Measurements from ENCODE around the gene TRIM50.
"Not testable (repeated sequence)": the region's sequence is repeated elsewhere in the genome, so short reads cannot be mapped to it uniquely, and the experiment has no call there.

TRIM50 gene

GRCh38 chr7:73308074-73308664 is 19.7 kb downstream of the TRIM50 start:
- Mint-ChIP-seq H3K4me1 (peaks cover 11% of the 10 kb centered on the region), H3K27me3 (ENCODE audit: low read depth) (no peaks in the 10 kb centered on the region), H3K36me3 (ENCODE audit: low read depth) (peaks cover 17% of the 10 kb centered on the region), H3K9me3 (no peaks in the 10 kb centered on the region), H3K27ac (peak overlapping the region in 2 of 3 experiments; percentile 81 to 83), H3K4me3 (peak overlapping the region; percentile 92 to 97 (median 93))
- no peak for TF ChIP-seq CTCF (IDR thresholded peaks at IDR 0.05; ENCODE audit: unreplicated experiment in 3 of 3)

- H3K4me3 Mint-ChIP-seq: peak overlapping the region; percentile 92 to 97 (median 93)
- H3K9me3 Mint-ChIP-seq: no peaks in the 10 kb centered on the region
- peaks cover 11% of the 10 kb centered on the region for H3K4me1 Mint-ChIP-seq
- no peak for TF ChIP-seq CTCF (IDR thresholded peaks at IDR 0.05; ENCODE audit: unreplicated experiment in 3 of 3)
- peaks cover 17% of the 10 kb centered on the region for H3K36me3 Mint-ChIP-seq (ENCODE audit: low read depth)
- no peak overlapping the region for H3K27ac Mint-ChIP-seq
- H3K27me3 Mint-ChIP-seq (ENCODE audit: low read depth): no peaks in the 10 kb centered on the region
Observed at GRCh38 chr7:73307436-73307835, 20.4 kb downstream of the TRIM50 start.

GRCh38 chr7:73304612-73305387 is 23.1 kb downstream of the TRIM50 start:
- Mint-ChIP-seq H3K4me1 (peaks cover 11% of the 10 kb centered on the region), H3K36me3 (ENCODE audit: low read depth) (peaks cover 17% of the 10 kb centered on the region)
- H3K4me3 Mint-ChIP-seq; H3K27ac Mint-ChIP-seq; H3K9me3 Mint-ChIP-seq; H3K27me3 Mint-ChIP-seq (ENCODE audit: low read depth): not testable (repeated sequence)

GRCh38 chr7:73304071-73304470 is 23.8 kb downstream of the TRIM50 start:
- Mint-ChIP-seq H3K27ac (no peak overlapping the region), H3K36me3 (ENCODE audit: low read depth) (peaks cover 17% of the 10 kb centered on the region), H3K27me3 (ENCODE audit: low read depth) (no peaks in the 10 kb centered on the region), H3K4me1 (peaks cover 14% of the 10 kb centered on the region), H3K4me3 (no peak overlapping the region), H3K9me3 (no peaks in the 10 kb centered on the region)
- TF ChIP-seq CTCF (IDR thresholded peaks at IDR 0.05; ENCODE audit: unreplicated experiment in 3 of 3): no peak

- no peak for TF ChIP-seq CTCF (IDR thresholded peaks at IDR 0.05; ENCODE audit: unreplicated experiment in 3 of 3)
- H3K27ac Mint-ChIP-seq: no peak overlapping the region
- no peak overlapping the region for H3K4me3 Mint-ChIP-seq
- H3K36me3 Mint-ChIP-seq (ENCODE audit: low read depth): peaks cover 17% of the 10 kb centered on the region
- no peaks in the 10 kb centered on the region for H3K9me3 Mint-ChIP-seq
- H3K4me1 Mint-ChIP-seq: peaks cover 16% of the 10 kb centered on the region
- H3K27me3 Mint-ChIP-seq (ENCODE audit: low read depth): no peaks in the 10 kb centered on the region
Observed at GRCh38 chr7:73303546-73303945, 24.3 kb downstream of the TRIM50 start.

- H3K36me3 Mint-ChIP-seq (ENCODE audit: low read depth): peaks cover 17% of the 10 kb centered on the region
- H3K27ac Mint-ChIP-seq; H3K27me3 Mint-ChIP-seq (ENCODE audit: low read depth); H3K9me3 Mint-ChIP-seq; H3K4me3 Mint-ChIP-seq: not testable (repeated sequence)
- peaks cover 11% of the 10 kb centered on the region for H3K4me1 Mint-ChIP-seq
Observed at GRCh38 chr7:73302846-73303245, 25.0 kb downstream of the TRIM50 start.

GRCh38 chr7:73301108-73301507 is 26.8 kb downstream of the TRIM50 start:
- H3K4me1 Mint-ChIP-seq; H3K27me3 Mint-ChIP-seq (ENCODE audit: low read depth); H3K36me3 Mint-ChIP-seq (ENCODE audit: low read depth); H3K27ac Mint-ChIP-seq; H3K4me3 Mint-ChIP-seq; H3K9me3 Mint-ChIP-seq: not testable (repeated sequence)

- not testable (repeated sequence) for H3K27me3 Mint-ChIP-seq (ENCODE audit: low read depth); H3K27ac Mint-ChIP-seq; H3K9me3 Mint-ChIP-seq; H3K4me3 Mint-ChIP-seq; H3K4me1 Mint-ChIP-seq; H3K36me3 Mint-ChIP-seq (ENCODE audit: low read depth)
Observed at GRCh38 chr7:73299812-73300211, 28.1 kb downstream of the TRIM50 start.

GRCh38 chr7:73297706-73298105 is 30.2 kb downstream of the TRIM50 start:
- H3K27me3 Mint-ChIP-seq (ENCODE audit: low read depth); H3K9me3 Mint-ChIP-seq; H3K4me3 Mint-ChIP-seq; H3K36me3 Mint-ChIP-seq (ENCODE audit: low read depth); H3K27ac Mint-ChIP-seq; H3K4me1 Mint-ChIP-seq: not testable (repeated sequence)

GRCh38 chr7:73297235-73297634 is 30.6 kb downstream of the TRIM50 start:
- not testable (repeated sequence) for H3K9me3 Mint-ChIP-seq; H3K4me1 Mint-ChIP-seq; H3K36me3 Mint-ChIP-seq (ENCODE audit: low read depth); H3K27me3 Mint-ChIP-seq (ENCODE audit: low read depth); H3K27ac Mint-ChIP-seq; H3K4me3 Mint-ChIP-seq

GRCh38 chr7:73277210-73277609 is 50.7 kb downstream of the TRIM50 start:
- H3K27me3 Mint-ChIP-seq (ENCODE audit: low read depth); H3K9me3 Mint-ChIP-seq; H3K27ac Mint-ChIP-seq; H3K4me1 Mint-ChIP-seq; H3K4me3 Mint-ChIP-seq; H3K36me3 Mint-ChIP-seq (ENCODE audit: low read depth): not testable (repeated sequence)
